ENCODE results near the gene TARBP2.
"Not testable (repeated sequence)": the region's sequence is repeated elsewhere in the genome, so short reads cannot be mapped to it uniquely, and the experiment has no call there.

The TARBP2 gene

DNA sequence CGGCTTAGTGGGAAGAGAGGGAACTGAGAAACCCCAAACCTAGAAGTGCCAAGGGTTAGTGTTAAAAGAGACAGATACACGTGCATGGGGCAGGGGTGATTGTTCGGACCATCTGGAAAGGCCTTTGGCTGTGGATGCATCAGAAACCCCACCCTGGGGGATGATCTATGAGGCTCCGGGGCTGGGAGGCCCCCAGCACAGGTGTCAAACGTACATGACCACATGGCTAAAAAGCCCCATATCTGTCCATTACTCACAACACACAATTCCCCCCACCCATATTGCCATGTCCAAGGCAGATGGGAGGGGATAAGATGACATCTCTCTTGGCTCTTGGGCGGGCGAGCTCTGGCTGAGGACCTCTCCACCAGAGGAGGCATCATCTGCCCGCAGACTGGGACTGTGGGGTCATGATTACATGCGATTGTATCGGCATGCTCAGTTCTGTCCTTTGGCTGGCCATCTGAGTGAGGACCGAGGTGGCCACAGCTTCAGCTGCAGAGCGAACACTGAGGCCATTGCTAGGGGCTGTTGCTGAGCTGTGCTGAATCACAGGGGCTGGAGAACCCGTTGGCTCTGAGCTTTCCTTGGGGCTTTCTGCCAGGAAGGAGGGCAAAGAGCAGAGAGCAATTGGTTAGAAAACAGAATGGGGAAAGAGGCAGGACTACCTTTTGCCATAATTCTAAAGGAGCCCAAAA is 15.8 kb downstream of the TARBP2 start:
- DNase-seq: no peak

- DNase-seq: no peak
Measured at GRCh38 chr12:53518381-53518780, 17.3 kb downstream of the TARBP2 start.

DNA sequence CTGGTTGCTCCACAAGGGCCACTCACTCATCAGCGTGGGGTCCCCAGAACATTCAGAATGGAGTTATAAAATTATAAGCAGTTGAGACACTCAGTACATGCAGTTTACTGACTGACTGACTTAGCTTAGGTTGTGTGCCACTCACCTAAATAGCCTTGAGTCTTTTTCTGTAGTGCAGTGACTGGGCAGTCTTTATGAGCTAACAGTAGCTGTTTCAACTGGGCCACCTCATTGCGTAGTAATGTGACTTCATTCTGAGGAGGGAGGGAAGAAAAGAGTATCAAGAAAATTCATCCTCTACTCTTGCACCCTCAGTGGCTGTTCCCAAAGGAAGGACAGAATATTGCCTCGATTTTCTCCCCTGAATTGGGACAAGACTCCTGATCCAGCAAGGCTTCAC is 22.0 kb downstream of the TARBP2 start:
- DNase-seq: no peak

DNA sequence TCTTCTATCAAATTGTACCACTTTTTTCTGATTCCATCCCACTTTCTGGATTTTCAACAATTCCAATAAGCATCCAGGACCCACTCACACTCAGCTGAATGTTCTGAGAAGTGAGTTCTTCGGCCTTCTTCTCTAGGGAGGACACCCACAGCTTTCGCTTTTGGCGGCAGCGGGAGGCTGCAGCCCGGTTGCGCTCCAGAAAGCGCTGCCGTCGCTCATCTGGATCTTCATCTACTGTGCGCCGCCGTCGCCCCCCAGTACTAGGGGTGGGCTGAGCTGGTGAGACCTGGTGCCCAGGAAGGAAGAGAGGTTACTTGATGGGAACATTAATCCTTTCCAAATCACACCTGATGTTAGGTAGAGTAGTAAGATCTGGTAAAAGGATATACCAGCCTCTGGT is 23.4 kb downstream of the TARBP2 start:
- DNase-seq: no peak

DNA sequence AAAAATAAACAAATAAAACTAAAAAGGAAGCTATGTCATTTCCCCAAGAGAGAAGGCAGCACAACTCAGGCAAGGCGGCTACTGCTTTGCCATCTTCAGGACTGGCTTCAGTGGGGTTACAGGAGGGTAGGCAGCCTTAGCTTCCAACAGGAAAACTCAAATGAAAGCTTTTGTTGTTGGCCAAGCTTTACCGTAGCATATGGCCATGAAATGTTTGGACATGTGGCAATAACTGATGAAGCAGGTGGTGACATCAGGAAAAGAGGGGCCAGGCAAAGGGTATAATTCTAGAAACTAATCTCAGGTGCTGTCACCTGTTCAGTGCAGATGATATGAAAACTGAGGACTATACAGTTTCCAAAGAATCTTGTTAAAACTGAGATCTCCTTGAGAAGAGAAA is 29.0 kb downstream of the TARBP2 start:
- DNase-seq: no peak

DNA sequence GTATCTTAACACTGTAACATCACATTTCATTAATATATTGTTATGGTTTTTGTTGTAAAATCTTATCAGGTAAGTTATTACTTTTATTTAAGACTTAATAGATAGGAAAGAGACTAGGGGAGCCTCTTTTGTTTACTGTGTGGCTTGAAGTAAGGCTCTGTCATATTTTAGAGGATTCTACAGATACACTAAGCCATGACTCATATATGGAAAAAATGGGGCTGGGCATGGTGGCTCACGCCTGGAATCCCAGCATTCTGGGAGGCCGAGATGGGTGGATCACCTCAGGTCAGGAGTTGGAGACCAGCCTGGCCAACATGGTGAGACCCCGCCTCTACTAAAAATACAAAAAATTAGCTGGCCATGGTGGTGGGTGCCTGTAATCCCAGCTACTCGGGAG is 29.8 kb downstream of the TARBP2 start:
- no peak for DNase-seq

DNA sequence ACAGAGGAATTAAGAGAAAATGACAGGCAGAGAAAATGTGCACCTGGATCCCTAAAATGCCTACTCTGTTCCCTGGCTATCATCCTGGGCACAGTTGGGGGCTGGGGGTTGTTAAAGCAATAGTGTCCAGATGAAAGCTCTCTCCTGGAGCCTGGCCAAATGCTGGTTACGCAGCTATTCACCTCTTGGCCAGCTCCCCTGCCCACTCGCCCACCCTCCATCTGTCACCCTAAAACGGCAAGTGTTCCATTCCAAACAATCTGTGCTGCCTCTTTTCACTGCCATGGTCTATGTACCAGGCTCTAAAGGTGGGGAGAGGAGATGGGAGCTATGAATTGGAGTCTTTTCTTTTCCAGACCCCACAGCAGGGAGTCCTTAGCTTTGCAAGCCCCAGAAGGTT is 30.9 kb downstream of the TARBP2 start:
- DNase-seq: no peak

- no peak for DNase-seq
Measured at GRCh38 chr12:53532524-53533445, 31.7 kb downstream of the TARBP2 start.

GRCh38 chr12:53533471-53533870 is 32.4 kb downstream of the TARBP2 start:
- no peak for DNase-seq

DNA sequence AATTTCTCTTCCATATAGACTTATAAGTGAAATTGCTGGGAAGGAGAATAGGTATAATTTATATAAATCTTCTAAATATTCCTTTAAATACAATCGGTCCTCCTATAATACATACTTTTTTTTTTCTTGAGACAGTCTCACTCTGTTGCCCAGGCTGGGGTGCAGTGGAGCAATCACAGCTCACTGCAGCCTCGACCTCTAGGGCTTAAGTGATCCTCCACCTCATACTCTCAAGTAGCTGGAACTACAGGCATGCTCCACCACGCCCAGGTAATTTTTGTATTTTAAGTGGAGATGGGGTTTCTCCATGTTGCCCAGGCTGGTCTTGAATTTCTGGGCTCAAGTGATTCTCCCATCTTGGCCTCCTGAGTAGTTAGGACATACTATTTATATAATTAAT is 35.9 kb downstream of the TARBP2 start:
- DNase-seq: no peak

GRCh38 chr12:53538209-53538689 is 37.2 kb downstream of the TARBP2 start:
- no peak for DNase-seq

DNA sequence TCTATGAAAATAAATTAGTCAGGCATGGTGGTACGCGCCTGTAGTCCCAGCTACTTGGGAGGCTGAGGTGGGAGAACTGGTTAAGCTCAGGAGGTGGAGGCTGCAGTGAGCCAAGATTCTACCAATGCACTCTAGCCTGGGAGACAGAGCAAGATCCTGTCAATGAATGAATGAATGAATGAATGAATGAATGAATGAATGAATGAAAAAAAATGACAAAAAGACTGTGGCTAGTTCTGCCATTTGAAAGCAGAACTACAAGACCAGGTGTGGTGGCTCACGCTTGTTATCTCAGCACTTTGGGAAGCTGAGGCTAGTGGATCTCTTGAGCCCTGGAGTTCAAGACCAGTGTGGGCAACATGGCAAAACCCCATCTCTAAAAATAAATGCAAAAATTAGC is 38.4 kb downstream of the TARBP2 start:
- no peak for DNase-seq

- DNase-seq: no peak
Measured at GRCh38 chr12:53543539-53543938, 42.5 kb downstream of the TARBP2 start.

- DNase-seq: not testable (repeated sequence)
Measured at GRCh38 chr12:53548354-53548753, 47.3 kb downstream of the TARBP2 start.

DNA sequence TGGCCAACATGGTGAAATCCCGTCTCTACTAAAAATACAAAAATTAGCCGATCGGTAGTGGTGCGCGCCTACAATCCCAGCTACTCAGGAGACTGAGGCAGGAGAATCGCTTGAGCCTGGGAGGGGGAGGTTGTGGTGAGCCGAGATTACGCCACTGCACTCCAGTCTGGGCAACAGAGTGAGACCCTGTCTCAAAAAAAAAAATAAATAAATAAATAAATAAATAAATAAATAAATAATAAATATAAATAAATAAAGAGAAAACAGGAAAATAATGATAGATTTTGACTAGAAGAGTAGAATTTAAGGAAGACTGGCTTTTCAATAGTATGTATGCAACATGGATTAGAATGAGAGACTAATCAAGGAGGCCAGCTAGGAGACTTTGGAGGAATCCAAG is 49.0 kb downstream of the TARBP2 start:
- not testable (repeated sequence) for DNase-seq

DNA sequence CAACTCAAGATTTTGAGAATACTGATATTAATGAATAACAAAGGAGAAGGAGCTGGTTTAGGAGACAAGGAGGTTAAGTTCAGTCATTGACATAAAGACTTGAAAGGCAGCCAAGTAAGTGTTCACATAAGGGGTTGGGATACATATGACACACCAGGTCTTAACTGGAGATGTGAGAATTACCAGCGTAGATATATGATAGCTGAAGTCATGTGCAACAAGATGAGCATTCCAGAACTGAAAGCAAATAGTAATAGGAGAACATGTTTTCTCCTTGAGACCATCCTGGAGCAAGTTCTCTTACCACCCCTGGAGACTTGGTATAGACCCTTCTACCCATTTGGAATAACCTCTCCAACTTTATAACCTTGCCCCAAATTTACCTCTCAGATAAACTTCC is 49.5 kb downstream of the TARBP2 start:
- DNase-seq: no peak

DNA sequence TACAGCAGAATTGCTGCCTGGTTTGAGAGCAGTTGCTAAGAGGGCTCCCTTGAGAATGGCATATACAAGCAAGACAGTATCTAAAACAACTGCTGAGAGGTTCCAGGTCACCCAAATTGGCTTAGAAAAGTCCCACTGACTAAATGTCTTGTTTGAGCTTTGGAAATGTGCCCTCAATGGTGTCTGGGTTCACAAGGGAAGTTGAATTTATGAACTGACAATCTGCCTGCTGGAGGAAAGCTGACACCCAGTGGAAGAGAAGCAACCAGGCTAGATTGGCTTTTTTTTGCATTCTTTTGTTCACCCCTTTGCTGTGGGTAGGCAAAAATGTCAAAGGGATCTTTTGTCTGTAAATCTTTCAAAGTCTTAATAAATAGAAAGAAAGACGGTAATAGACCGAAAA is 50.8 kb downstream of the TARBP2 start:
- DNase-seq: no peak

DNA sequence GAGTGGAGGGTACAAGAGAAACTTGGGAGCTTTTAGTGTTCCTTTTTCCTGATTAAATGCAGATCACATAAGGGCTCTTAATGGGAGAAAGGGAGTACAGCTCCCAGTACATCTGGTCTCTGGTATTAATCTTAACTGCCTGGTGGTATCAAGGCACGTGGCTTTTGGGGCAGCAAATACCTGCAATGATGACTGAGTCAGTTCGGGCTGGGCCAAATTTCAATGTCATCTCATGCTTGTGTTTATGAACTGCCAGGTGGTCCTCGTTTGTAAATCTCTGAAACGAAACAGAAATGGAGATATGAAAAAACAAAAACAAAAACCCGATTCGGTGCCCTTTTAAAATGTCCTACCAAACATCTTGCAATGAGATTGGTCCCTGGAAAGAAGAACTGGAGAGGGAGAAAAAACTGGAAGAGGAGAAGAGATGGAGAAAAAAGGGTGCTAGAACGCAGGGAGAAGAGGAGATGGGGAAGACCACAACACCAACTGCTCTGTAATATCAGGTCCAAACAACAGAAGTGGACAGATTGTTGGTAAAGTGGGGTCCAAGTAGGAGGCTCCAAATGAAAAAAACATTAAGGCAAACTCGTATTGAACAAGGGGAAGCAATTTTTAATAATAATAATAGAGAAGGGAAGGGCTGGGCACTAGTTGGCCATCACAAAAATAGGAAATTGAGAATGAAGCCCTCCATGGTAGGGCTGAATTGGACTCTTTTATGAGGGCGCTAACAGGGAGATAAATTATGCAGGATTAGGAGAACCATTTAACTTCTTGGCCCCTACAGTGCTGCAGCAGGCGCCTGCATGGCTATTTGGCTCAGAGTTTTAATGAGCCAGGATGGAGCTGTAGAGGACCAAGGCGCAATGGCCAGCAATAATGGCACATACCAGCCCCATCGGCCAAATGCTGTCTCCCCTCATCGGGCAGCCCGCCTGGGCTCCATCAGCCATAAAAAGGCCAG is 51.6 kb downstream of the TARBP2 start:
- no peak for DNase-seq

Data from GOT3 (cell line).